HG03196 (cell line): ENCODE results near the gene TNN.

Source experiments
- ATAC-seq: cut with Tn5 transposase; IDR thresholded peaks from one replicate; pipeline ENCODE4 v1.9.1; 2021; ENCODE audit not compliant: unreplicated experiment

The TNN gene

DNA sequence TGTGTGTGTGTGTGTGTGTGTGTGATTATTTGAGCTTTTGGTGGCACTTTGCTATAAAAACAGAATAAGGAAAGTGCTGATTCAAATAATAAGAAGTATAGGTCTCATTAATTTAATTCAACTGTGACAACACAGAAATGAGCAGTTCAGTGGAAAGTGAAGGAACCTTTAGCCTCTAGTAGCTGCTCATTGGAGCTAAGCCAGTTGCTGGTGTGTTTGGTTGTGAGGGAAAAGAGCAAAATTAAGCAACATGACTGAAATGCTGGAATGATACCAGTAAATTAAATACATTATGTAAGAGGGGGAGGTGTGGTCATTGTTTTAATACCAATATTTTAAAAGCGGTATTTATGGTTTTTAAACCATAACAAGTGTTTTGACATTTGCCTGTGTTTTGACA is 69.7 kb downstream of the TNN start:
- ATAC-seq: no peak

DNA sequence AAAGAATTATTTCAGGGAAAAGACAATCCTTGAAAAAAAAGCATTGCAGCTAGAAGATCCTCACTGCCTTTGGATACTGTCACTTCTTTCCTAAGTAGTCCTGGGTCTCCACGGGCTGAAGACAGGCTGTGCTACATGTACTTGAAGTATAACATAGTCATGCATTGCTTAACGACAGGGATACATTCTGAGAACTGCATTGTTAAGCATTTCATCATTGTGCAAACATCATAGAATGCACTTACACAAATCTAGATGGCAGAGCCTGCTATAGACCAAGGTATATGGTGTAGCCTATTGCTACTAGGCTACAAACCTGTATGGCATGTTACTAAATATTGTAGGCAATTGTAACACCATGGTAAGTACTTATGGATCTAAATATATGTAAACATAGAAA is 70.9 kb downstream of the TNN start:
- ATAC-seq: no peak

DNA sequence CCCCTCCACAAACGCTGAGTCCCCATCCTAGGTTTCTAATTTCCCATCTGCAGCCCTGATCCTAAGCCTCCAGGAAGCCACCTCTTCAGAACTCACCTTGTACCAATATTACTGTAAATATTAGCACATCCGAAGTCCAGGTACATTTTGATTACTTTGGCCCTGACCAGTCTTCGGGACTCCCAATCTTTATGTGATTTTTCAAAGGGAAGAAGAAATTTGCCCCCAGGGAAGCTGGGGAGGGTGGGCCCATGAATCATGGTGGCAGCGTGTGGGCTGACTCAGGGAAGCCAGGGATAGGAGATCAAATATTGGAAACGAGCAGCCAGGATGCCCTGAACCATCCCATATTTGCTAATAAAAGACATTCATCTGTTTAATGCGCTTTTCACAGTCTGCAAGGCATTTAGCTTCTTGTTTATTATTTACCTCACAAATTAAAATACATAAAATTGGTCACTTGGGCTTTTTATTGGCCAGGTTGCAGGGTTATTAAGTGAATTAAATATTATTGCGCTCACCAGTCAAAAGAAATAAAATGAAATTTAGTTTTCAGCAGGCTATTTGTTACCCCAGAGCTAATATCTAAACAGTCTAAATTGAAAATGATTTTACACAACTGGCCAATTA is 78.4 kb downstream of the TNN start:
- ATAC-seq: no peak

- ATAC-seq: no peak
These were observed 79.0 kb downstream of the TNN start for GRCh38 chr1:175146529-175147213.

- ATAC-seq: no peak
These were observed 79.9 kb downstream of the TNN start for GRCh38 chr1:175147569-175147968.

- ATAC-seq: no peak
These were observed 80.4 kb downstream of the TNN start for GRCh38 chr1:175148068-175148467.

- no peak for ATAC-seq
These were observed 83.1 kb downstream of the TNN start for GRCh38 chr1:175150596-175151319.

DNA sequence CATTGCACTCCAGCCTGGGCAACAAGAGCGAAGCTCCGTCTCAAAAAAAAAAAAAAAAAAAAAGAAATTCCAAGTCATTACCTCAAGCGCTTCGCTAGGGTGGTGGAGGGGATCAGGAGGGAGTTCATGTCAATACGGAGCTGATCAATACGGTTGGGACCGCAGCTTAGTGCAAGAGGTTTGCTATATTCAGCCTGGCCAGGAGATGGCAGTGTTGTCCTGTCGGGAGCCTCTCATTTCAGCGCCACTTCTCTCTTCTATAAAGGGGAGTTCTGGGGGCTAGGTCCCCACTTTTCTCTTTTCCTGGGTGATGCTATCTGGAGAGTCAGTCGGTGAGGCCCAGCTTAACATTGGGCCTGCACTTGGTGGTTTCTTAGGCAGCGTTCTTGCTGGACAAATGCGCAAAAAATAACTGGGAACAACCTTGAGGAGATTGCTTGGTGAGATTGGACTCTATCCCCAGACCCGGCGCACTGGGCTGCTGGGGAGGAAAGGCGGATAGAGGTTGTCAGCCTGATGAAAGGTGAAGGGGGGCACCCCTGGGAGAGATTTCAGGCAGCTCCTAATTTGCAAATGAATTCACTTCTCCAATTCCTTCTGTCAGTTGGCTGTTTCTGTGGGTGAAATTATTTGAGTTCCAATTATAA is 84.5 kb downstream of the TNN start:
- no peak for ATAC-seq

- no peak for ATAC-seq
These were observed 87.2 kb downstream of the TNN start for GRCh38 chr1:175154629-175155472.

DNA sequence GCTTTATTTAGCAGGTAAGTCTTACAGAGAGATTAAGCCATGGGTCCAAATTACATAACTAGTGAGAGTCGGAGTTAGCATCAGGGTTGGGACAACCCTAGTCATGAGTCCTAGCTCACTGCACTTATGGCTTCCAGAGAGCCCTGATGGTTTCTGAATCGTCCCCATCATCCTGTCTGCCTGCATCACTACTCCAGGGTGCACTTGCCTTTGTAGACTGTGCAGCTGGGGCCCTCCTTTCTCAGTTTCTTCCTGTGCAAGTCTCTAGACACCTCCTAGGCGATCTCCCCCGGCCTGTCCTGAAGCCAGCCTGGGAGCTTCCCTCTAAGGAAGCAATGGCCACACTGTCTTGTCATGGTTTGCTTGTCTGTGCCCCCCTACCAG is 87.8 kb downstream of the TNN start:
- no peak for ATAC-seq

GRCh38 chr1:175155936-175156335 is 88.3 kb downstream of the TNN start:
- ATAC-seq: no peak

- ATAC-seq: no peak
These were observed 89.6 kb downstream of the TNN start for GRCh38 chr1:175157200-175157599.

DNA sequence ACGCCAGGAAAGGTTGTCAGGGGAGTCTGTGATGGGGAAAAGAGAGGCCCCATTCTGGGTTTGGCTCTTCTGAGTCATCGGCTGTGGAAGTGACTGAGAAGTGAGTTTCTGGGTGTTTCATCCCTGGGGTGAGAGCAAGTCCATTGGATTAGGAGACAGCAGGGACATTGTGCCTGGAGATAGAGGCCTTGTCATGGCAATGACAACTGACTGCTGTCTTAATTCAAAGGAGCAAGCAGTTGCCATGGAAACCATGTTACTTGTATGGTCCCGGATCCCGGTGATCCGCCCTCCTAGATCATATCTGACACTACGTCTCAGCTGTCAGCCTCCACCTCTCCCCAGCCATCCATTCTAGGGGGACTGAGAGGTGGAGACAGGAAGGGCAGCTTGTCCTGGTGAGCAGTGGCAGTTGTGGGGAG is 90.5 kb downstream of the TNN start:
- ATAC-seq: no peak

DNA sequence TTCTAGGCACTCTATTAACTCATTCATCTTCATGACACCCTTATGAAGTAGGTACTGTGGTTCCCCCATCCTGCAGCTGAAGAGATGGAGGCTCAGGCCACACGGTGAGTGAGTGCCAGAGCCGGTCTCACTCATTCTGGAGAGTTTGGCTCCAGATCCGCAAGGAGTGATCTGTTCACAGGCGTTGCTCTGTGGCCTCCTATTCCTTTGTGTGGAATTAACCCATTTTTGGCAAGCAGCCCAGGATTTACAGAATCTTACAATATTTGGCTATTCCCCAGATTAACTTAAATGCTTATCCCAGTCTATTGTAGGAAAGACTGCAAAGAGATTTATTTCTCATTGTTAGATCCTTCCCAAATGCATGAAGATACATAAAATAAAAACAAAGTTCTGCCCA is 95.3 kb downstream of the TNN start:
- no peak for ATAC-seq

DNA sequence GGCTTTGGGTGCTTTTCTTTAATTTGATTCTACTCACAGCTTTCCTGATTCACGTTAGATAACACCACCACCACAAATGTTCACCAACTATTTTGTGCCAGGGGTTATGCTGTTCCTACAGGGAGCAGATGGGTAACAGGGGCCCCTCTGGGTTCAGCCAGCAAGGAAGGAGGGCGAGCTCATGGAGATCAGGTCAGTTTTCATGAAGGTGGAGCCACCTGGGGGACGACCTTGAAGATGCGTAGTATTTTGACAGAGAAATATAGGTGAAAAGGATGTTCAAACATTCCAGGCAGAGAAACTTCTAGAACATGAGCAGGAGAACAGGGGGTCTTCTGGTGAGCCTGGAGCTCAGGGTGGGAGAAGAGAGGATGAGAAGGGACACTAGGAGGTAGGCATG is 96.1 kb downstream of the TNN start:
- no peak for ATAC-seq

DNA sequence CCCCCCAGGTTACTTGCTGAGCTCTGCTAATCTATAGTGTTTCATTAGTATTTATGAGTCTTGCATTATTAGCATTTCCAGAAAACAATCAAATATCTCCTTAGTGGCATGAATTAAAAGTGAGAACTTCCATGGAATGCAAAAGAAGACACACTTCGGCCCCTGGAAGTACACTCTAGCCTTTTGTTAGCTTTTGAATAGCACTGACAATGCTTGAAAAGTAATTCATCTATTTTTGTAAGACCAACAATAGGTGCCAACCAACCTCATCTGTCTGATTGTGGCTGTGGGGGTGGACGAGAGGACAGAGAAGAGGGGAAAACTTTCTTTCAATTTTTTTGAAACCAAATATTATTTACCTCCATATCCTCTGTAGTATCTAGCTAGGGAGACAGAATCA is 97.1 kb downstream of the TNN start:
- no peak for ATAC-seq

- ATAC-seq: no peak
These were observed 99.1 kb downstream of the TNN start for GRCh38 chr1:175166746-175167145.

DNA sequence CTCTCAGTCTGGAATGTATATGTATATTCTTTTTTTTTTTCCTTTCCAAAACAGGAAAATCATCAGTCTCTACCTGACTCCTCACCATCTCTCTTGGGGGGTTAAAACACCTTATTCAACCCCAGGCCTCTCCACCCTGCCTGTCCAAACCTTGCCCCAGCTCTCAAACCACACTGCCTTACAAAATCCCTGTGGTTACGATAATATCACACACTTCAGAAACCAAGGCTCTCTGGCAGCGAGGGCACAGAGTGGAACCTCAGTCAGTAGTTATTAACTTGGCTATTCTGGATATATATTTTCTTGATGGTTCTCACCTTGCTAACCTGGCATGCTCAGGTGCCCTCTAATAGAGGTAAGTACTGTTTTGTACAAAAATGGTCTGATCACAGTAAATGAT is 100.2 kb downstream of the TNN start:
- ATAC-seq: no peak

DNA sequence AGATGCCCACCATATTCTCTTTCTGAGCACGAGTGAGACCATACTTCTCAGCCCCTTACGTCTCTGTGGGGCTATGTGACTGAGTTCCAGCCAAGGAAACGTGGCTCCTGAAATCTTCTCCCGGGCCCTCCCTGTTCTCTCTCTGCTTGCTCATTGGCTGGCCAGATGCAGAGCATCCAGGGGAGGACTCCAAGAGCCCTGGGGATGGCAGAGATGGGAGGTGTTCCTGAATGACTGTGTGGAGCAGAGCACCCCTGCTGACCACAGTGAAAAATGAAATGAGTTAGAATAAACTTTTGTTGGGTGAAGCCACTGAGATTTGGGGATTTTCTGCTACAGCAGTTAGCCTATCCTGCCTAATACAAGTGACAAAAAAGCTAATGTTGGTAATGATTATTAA is 101.1 kb downstream of the TNN start:
- ATAC-seq: no peak

DNA sequence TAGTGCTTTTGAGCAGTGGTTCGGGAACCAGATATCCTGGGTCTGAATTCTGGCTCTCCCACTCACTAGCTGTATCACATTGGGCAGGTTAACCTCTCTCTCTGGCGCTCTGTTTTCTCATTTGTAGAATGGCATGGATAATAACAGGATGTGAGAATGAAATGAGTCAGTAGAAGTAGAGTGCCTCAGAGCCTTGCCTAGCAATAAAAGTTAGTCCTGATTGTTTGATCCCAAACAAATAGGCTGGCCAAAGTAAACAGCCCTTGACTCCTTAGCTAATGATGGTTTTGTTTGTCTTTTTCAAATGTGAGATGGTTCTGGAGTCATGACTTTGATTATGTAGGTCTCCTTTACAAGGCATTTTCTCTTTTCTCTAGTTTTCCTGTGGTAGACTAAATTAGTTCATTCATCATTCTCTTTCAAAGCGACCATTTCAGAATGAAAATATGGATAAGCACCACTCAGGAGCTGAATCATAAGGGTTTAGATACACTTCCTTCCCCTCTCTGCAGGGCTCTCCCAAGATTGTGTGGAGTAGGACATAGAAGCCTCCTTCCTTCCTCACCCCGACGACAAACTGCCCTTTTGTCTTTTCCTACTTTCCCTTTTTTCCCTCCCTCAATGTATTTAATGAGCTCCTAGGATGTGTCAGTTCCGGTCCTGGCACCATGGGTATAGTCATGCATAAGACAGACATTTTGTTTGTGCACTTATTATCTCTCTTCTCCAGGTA is 101.8 kb downstream of the TNN start:
- no peak for ATAC-seq
